NCI-H187 (cell line): ENCODE data around the gene FAM234A.
"Not testable (repeated sequence)": the region's sequence is repeated elsewhere in the genome, so short reads cannot be mapped to it uniquely, and the experiment has no call there.

Experiments
- DNase-seq, 2 experiments: peaks; one replicate each; lab custom pipeline; 2025; lab: John Stamatoyannopoulos, UW

Gene FAM234A

DNA sequence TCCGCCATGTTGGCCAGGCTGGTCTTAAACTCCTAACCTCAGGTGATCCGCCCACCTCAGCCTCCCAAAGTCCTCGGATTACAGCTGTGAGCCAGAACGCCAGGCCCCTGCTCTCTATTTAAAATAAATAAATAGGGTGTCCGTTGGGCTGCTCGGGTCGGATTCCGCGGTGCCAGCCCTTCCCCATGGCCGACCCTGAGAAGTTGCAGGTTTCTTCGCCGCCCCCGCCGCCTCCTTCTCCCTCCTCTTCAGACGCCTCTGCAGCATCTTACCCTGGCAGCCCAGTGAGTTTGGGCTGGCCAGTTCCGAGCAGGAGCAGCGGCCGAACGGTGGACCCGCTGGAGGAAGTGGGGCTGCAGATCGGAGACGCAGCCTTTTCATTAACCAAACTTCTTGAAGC is 3.7 kb upstream of the FAM234A start:
- DNase-seq, result no peak

DNA sequence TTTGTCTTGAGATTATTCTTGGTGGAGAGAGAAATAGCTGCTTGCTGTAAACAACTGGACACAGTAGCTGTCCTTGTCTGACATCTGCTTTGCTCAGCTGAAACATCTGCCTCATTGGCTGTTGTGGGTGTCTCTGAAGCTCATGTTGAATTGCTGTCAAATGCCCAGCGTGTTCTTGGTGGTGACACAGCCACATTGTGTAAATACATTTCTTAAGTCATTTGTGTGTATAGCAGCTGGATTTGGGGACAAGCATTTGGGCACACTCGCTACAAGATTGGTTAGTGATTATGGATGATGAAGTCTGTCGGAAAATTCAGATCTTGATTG is 5.3 kb downstream of the FAM234A start:
- no peak for DNase-seq

DNA sequence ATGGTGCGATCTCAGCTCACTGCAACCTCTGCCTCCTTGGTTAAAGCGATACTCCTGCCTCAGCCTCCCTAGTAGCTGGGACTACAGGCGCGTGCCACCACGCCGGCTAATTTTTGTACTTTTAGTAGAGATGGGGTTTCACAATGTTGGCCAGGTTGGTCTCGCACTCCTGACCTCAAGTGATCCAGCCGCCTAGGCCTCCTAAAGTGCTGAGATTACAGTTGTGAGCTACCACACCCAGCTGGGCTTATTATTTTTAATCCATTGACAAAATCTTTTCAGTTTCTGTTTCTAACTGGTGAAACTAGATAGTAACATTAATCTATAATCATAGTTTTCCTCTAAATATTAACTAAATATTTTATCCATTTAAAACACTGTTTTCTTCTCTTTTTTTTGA is 5.9 kb downstream of the FAM234A start:
- DNase-seq, result no peak

DNA sequence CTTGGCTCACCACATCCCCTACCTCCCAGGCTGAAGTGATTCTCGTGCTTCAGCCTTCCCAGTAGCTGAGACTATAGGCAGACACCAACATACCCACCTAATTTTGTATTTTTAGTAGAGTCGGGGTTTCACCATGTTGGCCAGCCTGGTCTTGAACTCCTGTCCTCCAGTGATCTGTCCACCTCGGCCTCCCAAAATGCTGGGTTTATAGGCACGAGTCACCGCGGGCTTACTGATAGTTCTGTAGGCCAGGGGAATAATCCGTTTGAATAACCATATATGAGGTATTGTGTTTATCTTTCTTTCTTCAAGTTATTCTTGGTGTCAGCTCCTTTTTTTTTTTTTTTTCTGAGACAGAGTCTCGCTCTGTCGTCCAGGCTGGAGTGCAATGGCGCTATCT is 7.7 kb downstream of the FAM234A start:
- no peak for DNase-seq

DNA sequence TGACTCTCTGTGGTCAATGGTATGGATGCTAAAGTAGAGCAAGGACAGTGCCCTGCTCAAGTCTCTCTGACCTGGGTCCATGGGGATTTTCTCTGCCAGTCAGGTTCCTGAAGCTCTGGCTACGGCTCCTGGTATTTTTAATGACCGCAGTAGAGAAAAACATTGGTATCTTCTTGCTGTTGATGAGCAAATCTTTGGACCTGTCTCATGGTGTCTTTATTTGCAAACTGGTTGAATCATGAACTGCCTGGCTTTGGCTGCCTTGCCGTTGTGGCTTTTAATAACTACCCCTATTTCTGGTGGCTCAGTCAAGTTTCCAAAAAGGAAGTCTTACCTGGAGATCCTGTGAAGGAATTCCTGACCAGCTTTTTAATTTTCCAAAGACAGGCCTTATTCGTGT is 8.7 kb downstream of the FAM234A start:
- no peak for DNase-seq

DNA sequence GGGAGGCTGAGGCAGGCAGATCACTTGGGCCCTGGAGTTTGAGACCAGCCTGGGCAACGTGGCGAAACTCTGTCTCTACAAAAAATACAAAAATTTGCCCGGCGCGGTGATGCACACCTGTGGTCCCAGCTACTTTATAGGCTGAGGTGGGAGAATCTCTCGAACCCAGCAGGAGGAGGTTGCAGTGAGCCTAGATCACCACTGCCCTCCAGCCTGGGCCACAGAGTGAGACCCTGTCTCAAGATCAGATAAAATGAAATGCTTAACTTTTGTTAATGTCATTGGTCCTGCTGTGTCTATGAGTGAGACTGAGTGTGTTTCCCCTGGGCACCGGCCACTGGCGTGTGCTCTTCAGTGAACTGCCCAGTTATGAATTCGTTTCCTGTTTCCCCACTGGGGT is 10.5 kb downstream of the FAM234A start:
- no peak for DNase-seq

DNA sequence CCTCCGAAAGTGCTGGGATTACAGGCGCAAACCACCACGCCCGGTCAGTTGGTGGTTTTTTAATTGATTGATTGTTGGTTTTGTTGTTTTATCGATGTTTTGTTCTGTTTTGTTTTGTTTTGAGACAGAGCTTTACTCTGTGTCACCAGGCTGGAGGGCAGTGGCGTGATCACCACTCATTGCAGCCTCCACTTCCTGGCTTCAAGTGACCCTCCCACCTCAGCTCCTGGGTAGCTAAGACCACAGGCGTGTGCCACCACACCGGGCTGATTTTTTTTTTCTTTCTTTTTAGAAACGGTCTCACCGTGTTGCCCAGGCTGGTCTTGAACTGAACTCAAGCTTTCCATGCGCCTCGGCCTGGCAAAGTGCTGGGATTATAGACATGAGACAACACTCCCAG is 12.4 kb downstream of the FAM234A start:
- no peak for DNase-seq

DNA sequence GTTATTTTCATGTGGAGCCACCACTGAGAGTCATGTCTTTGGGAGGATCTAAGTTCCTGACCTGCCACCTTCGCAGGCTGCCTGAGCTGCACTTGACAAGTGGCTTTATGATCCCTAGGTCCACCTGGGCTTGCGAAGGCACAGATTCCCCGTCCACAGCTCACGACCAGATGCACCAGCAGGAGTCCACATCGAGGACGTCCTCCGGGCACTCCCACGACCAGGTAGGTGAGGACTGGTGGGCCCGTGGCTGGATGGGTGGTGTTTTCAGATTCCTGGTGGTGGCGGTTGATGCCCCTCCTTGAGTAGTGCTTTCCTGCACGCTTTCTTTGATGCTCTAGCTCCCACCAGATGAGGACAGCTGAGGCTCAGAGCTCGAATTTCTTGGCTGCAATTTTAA is 14.8 kb downstream of the FAM234A start:
- DNase-seq, result no peak

DNA sequence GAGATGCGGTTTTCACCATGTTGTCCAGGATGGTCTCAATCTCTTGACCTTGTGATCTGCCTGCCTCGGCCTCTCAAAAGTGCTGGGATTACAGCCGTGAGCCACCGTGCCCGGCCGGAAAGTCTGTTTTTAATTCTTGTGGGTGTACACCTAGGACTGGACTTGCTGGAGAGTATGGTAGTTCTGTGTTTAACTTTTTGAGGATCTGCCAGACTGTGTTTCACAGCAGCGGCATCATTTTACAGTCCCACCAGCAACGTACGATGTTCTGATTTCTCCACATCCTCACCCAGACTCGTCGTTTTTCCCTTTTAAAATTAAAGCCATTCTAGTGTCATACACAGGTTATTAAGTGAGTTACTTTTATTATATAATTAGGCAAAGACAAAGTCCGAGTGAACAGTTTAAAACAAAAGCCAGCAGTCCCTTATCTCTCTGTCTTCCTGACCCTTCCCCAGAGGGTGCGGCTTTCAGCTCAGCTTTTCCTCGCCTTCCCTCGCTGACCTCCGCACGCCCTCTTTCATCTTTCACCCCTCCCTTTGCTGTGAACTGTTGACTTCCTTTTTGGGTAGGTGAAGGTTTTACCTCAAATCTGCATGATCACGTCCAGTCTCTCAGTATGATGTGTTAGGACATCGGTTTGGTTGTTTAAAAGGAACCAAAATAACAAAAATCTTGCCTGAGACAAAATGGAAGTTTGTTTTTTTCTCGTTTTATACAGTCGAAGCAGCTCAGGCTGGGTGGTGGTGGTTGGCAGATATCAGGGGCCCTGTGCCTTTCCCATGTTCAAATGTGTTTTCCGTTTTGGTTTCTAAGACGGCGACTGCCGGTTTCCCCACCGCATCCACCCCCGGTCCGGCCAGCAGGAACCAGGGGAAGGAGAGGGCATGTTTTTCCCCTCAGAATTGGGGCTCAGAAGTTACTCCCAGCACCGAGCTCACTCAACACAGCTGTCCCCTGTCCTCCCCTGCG is 18.0 kb downstream of the FAM234A start:
- DNase-seq, result no peak

DNA sequence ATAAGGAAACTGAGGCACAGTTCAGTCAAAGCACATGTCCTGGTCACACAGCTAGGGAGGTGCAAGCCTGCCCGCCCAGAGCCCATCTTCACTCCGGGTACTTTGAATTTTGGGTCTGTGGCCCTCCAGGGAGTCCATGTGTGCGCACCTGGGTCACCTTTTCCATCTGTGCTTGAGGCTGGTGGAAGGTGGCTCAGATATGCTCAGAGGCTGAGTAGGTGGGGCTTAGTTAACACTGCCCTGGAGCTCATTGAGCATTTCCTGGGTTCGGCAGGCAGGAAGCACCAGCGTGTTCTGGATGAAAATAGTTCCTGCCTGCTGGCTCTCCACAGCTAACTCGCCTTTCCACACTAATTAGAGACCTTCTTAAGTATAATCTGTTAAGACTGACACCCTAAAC is 19.2 kb downstream of the FAM234A start:
- no peak for DNase-seq

DNA sequence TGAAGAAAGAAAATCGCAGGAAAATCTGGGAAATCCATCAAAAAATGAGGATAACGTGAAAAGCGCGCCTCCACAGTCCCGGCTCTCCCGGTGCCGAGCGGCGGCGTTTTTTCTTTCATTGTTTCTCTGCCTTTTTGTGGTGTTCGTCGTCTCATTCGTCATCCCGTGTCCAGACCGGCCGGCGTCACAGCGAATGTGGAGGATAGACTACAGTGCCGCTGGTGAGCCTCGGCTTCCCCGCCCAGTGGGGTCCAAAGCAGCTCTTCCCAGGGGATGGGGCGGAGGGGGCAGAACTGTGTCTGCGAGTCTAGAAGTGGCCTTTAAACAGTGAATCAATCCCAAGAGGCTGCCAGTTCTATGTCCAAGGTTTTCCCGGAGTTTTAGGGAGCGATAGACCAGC is 19.8 kb downstream of the FAM234A start:
- DNase-seq, result no peak

DNA sequence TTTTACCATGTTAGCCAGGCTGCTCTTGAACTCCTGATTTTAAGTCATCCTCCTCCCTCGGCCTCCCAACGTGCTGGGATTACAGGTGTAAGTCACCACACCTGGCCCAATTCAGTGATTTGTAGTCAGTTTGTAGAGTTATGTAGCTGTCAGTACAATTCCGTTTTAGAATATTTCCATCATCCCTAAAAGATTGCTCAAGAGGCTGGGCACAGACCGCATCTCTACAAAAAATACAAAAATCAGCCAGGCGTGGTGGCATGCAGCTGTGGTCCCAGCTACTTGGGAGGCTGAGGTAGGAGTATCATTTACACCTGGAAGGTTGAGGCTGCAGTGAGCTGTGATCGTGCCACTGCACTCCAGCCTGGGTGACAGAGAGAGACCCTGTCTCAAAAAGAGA is 20.6 kb downstream of the FAM234A start:
- no peak for DNase-seq

DNA sequence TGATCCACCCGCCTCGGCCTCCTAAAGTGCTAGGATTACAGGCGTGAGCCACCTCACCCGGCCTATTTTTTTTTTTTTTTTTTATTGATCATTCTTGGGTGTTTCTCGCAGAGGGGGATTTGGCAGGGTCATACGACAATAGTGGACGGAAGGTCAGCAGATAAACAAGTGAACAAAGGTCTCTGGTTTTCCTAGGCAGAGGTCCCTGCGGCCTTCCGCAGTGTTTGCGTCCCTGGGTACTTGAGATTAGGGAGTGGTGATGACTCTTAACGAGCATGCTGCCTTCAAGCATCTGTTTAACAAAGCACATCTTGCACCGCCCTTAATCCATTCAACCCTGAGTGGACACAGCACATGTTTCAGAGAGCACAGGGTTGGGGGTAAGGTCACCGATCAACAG is 23.5 kb downstream of the FAM234A start:
- DNase-seq, result not testable (repeated sequence)

DNA sequence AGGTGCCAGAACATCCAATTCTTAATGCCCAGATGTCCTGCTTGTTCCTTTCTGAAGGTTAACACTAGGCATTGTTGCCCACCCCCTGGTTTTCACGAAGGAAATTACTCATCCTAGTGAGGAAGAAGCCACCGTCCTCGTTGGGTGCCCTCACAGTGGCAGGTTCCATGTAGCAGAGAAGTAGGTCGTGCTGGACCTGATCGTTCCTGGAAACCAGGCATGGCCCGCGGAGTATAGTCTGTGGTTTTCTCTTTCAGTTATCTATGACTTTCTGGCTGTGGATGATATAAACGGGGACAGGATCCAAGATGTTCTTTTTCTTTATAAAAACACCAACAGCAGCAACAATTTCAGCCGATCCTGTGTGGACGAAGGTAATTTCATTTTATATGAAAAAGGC is 24.6 kb downstream of the FAM234A start:
- DNase-seq, result no peak

DNA sequence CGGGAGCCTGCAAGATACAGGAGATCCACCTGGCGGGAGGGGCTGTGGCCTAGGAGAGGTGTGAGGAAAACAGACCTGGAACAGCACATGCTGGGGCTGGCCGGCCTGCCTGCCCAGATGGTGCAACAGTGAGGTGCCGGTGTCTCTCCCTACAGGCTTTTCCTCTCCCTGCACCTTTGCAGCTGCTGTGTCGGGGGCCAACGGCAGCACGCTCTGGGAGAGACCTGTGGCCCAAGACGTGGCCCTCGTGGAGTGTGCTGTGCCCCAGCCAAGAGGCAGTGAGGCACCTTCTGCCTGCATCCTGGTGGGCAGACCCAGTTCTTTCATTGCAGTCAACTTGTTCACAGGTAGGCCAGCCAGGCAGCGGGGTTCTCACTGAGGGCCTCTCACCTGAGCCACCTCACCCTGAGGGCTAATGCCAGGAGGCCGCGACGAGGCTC is 25.2 kb downstream of the FAM234A start:
- DNase-seq, result no peak

DNA sequence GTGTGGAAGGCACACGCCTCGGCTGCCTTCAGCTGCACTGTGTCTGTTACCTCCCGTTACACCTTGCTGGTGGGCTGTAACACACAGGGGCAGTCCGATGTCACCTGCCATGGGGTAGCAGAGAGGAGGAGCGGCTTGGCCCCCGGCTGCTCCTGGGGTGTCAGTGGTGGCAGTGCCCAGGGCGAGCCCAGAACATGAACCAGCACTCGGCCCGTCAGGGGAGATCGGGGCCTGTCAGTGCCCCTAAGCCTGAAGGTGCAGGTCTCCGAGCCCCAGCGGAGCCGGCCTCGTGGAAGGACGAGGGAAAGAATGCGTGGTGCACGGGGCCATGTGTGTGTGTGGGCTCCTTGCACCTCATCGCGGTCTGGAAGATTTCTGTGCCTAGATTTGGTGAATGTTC is 25.7 kb downstream of the FAM234A start:
- DNase-seq, result no peak

DNA sequence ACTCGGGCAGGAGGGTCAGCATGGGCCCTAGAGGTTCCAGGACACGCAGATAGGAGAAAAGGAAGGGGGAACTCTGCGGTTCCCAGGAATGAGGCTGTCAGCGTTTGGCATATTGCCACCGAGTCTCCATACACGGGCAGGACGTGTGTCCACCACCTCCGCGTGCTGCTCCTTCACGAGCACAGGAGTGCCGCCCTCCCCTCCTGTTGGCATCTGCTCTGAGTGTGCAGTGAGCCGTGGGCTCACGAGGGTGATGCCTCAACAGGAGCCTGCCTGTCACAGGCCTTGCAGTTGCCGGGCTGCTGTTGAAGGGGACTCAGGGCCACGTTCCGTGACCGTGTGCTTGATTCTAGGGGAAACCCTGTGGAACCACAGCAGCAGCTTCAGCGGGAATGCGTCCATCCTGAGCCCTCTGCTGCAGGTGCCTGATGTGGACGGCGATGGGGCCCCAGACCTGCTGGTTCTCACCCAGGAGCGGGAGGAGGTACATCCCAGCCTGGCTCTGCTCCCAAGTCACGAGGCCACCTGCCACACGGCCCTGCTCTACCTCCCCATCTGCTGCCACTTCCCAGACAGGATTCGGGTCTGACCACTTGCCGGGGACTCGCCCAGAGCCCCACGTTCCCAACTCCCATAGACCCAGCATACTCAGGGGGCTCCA is 26.5 kb downstream of the FAM234A start:
- DNase-seq, result peak in 1 of 2 experiments; percentile 36

DNA sequence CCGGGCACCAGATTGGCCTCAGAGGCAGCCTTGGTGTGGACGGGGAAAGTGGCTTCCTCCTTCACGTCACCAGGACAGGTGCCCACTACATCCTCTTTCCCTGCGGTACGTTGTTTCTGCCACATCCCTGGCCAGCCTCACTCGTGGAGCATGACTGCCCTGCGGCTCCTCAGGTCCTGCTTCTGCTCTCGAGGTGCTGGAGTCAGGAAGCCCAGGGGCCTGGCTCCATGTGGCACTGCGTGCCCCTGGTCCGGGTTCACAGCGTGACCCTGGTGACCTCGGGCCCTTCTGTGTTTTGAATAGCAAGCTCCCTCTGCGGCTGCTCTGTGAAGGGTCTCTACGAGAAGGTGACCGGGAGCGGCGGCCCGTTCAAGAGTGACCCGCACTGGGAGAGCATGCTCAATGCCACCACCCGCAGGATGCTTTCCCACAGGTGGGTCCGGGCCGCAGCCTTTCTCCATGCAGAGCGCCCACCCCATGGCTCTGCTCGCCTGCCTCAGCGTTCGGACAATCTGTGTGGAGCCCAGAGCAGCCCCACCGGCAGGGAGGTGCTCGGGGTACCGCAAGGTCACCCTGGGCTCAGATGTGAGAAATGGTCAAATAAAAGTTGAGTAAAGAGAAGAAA is 27.6 kb downstream of the FAM234A start:
- no peak for DNase-seq

DNA sequence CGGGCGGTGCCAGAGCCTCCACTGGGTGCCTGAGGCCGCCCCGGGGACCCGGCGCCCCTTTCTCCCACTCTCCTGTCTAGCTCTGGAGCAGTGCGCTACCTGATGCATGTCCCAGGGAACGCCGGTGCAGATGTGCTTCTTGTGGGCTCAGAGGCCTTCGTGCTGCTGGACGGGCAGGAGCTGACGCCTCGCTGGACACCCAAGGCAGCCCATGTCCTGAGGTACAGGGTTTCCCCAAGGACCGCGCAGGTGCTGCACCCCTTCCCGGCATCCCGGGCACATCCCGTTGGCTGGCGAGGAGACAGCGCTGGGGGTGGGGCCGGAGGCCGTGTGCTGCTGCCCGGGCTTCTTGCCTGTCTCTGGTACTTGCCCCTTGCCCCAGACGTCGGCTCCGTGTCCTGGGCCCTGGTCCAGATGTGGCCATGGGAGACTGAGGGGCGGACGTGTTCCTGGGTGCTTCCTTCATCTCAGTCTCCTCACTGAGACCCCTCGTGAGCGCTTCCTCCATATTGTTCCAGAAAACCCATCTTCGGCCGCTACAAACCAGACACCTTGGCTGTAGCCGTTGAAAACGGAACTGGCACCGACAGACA is 28.7 kb downstream of the FAM234A start:
- no peak for DNase-seq

DNA sequence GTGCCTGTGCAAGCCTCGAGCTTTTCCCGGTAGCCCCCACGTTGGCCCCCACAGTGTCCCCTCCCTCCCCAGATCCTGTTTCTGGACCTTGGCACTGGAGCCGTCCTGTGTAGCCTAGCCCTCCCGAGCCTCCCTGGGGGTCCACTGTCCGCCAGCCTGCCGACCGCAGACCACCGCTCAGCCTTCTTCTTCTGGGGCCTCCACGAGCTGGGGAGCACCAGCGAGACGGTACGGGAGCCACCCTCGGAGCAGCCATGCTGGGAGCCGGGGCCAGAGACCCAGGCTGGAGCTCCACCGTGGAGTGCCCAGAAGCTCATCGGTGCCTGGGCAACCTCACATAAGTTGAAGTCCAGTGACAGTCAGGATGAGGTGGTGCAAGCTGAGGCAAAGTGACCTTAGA is 29.3 kb downstream of the FAM234A start:
- no peak for DNase-seq

DNA sequence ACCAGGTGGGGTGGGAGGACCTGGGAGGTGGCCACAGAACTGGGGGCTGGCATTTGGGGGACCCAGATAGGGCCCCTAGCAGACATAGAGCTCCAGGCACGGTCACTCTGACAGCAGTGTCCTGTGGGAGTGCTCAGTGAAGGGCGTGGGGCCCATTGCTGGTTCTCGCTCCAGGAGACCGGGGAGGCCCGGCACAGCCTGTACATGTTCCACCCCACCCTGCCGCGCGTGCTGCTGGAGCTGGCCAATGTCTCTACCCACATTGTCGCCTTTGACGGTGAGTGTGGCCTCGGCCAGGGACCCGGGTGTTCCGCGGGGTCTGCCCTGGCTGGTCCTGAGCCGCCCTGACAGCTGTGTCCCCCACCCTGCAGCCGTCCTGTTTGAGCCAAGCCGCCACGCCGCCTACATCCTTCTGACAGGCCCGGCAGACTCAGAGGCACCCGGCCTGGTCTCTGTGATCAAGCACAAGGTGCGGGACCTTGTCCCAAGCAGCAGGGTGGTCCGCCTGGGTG is 29.9 kb downstream of the FAM234A start:
- no peak for DNase-seq

DNA sequence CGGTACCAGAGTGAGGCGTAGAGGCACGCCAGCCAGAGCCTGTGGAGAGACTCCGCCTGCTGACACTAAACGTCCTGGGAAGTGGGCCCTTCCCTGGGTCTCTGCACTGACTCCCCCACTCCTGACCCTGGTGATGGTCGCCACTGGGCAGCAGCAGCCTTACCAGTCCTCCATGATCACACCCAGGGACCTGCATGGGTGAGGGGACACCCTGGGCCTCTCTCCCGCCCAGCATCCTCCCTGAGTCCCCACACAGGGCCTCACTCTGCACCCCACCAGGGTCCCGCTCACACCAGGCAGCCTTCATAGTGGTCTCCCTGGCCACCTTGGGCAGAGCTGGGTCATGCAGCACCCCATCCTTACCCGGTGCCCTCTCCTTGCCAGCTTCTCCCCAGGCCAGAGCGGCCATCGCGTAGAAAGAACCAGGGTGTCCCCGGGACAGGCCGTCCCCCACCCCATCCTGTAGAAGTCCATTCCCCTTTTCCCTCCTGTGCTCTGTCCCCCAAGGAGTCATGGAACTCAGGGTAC is 30.4 kb downstream of the FAM234A start:
- no peak for DNase-seq
